A673 (cell line): ENCODE results near the gene TAS1R1. TPM values are rescaled to one million over a fixed set of nuclear protein-coding genes. Genes with fewer than 3 reads are reported as not detected.

Source experiments
- BruUV-seq: library from RNA; stranded (reverse); fragments of 400-500 nt; replicated peaks from 2 replicates; lab custom pipeline; 2021; lab: Mats Ljungman, UMichigan
- CTCF ChIA-PET: fragments of 300-600 bp; sonication (Branson Sonifier 250); formaldehyde crosslinking; loops from one replicate; lab custom pipeline; 2022; ENCODE audit warnings: antibody characterized with exemption; lab: Charles Lee
- POLR2A ChIA-PET: fragments of 300-600 bp; sonication (Branson Sonifier 250); formaldehyde crosslinking; loops from one replicate; lab custom pipeline; 2022; ENCODE audit warnings: antibody characterized with exemption; ENCODE audit not compliant: low non-redundant PET; lab: Charles Lee
- DNase-seq: peaks from one replicate; pipeline ENCODE4 v3.0.0-alpha.2; 2015; ENCODE audit warnings: low spot score
- H3K27ac ChIP-seq: fragments of 200-600 bp; sonication (generic); 2 replicates; pipeline ENCODE4 v1.5.1; 2016; ENCODE audit warnings: mixed run types, low read depth, mild to moderate bottlenecking, mixed read lengths, antibody characterized with exemption, low read length; ENCODE audit not compliant: poor library complexity, severe bottlenecking
- H3K27me3 ChIP-seq: fragments of 200-600 bp; sonication (generic); replicated peaks from 2 replicates; pipeline ENCODE4 v1.6.1; 2017; ENCODE audit warnings: mixed run types, low read depth, mild to moderate bottlenecking, mixed read lengths, antibody characterized with exemption, low read length; ENCODE audit not compliant: insufficient read depth, poor library complexity
- H3K36me3 ChIP-seq: fragments of 200-600 bp; sonication (generic); 2 replicates; pipeline ENCODE4 v1.6.1; 2016; ENCODE audit warnings: mixed run types, mild to moderate bottlenecking, mixed read lengths, antibody characterized with exemption, low read length; ENCODE audit not compliant: insufficient read depth, poor library complexity, severe bottlenecking
- H3K4me1 ChIP-seq: fragments of 200-600 bp; sonication (generic); 2 replicates; pipeline ENCODE4 v1.6.1; 2017; ENCODE audit warnings: mixed run types, mild to moderate bottlenecking, mixed read lengths, antibody characterized with exemption, low read length; ENCODE audit not compliant: insufficient read depth, poor library complexity, severe bottlenecking
- H3K4me3 ChIP-seq: fragments of 200-600 bp; sonication (generic); 2 replicates; pipeline ENCODE4 v1.5.1; 2016; ENCODE audit warnings: low read depth, mixed run types, mild to moderate bottlenecking, mixed read lengths, low read length; ENCODE audit not compliant: poor library complexity, severe bottlenecking
- H3K9me3 ChIP-seq: fragments of 200-600 bp; sonication (generic); 2 replicates; pipeline ENCODE4 v1.6.1; 2016; ENCODE audit warnings: mixed run types, low read depth, mild to moderate bottlenecking, mixed read lengths, antibody characterized with exemption, low read length; ENCODE audit not compliant: poor library complexity, severe bottlenecking
- EZH2 ChIP-seq: fragments of 200-600 bp; sonication (generic); IDR thresholded peaks from 2 replicates; pipeline ENCODE4 v1.6.1; 2017; ENCODE audit warnings: borderline replicate concordance, low read depth, mild to moderate bottlenecking, mixed read lengths, antibody characterized with exemption, low read length; ENCODE audit not compliant: poor library complexity, severe bottlenecking
- intact Hi-C: fragments of 100-400 bp; cut with micrococcal nuclease; formaldehyde crosslinking; loops from one replicate; pipeline ENCODE4 v1.10.0; 2022; ENCODE audit not compliant: unreplicated experiment
- total RNA-seq: library from RNA; stranded (reverse); gene quantifications from 2 replicates; pipeline ENCODE4 v1.2.3, GENCODE V29; 2021
- TF ChIP-seq, protein P1 (sequence below): fragments of 300-800, 200-600 bp; sonication (generic); conservative IDR thresholded peaks from 2 replicates; pipeline ENCODE4 v1.5.1; 2017; ENCODE audit warnings: low read depth, mild to moderate bottlenecking, antibody characterized with exemption, low read length, moderate library complexity, mixed read lengths

The TAS1R1 gene
- total RNA-seq, 1 experiment from 2014 or later: not detected

GRCh38 chr1:6511561-6512244, 43.4 kb upstream of the TAS1R1 start:
- Histone ChIP-seq H3K36me3 (no peaks in the 10 kb centered on the region), H3K27ac (no peak overlapping the region), H3K27me3 (no peaks in the 10 kb centered on the region), H3K4me1 (no peaks in the 10 kb centered on the region), H3K9me3 (no peaks in the 10 kb centered on the region), H3K4me3 (no peak overlapping the region)
- no TSS peak for BruUV-seq
- CTCF ChIA-PET: no interaction called here
- TF ChIP-seq, protein P1, sequence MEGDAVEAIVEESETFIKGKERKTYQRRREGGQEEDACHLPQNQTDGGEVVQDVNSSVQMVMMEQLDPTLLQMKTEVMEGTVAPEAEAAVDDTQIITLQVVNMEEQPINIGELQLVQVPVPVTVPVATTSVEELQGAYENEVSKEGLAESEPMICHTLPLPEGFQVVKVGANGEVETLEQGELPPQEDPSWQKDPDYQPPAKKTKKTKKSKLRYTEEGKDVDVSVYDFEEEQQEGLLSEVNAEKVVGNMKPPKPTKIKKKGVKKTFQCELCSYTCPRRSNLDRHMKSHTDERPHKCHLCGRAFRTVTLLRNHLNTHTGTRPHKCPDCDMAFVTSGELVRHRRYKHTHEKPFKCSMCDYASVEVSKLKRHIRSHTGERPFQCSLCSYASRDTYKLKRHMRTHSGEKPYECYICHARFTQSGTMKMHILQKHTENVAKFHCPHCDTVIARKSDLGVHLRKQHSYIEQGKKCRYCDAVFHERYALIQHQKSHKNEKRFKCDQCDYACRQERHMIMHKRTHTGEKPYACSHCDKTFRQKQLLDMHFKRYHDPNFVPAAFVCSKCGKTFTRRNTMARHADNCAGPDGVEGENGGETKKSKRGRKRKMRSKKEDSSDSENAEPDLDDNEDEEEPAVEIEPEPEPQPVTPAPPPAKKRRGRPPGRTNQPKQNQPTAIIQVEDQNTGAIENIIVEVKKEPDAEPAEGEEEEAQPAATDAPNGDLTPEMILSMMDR: no peak
- no peak for TF ChIP-seq EZH2
- intact Hi-C loops: no loop called here
- POLR2A ChIA-PET: no interaction called here
- no peak for DNase-seq

DNA sequence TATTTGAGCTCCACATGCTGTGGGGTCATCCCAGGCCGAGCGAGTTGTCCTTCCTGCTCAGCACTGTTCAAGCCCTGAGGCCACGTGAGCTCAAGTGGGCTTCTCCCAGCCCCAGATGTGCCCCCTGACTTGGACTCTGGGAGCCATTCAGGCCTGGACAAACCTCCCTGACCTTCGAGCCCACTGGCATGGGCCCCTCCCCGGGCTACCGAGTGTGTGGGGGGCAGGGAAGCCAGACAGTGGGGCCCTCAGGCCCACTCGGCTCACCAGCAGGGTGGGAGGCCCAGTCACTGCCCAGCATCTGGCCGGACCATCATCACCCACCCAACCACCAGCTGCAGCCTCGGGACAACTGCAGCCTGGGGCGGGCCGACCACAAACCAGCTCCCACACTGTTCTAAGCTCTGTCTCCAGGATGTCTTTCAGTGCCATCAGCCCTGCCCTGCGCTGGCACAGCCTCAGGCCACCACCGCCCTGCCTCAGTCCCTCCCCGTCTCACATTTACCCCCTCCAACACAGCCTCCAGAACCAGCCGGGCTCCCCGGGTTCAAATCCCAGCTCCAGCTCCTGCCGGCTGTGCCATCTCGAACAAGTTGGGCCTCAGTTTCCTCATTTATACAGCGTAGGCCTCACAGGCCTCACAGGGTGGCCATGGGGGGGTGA, 42.7 kb upstream of the TAS1R1 start:
- DNase-seq: no peak
- H3K27ac ChIP-seq: no peak overlapping the region
- ChIA-PET POLR2A (no interaction called here), CTCF (no interaction called here)
- H3K4me3 ChIP-seq: no peak overlapping the region
- no peaks in the 10 kb centered on the region for H3K9me3 ChIP-seq
- TF ChIP-seq EZH2: no peak
- TF ChIP-seq, protein P1: no peak
- no peaks in the 10 kb centered on the region for H3K36me3 ChIP-seq
- no TSS peak for BruUV-seq
- no peaks in the 10 kb centered on the region for H3K4me1 ChIP-seq
- no peaks in the 10 kb centered on the region for H3K27me3 ChIP-seq
- intact Hi-C loops: no loop called here

DNA sequence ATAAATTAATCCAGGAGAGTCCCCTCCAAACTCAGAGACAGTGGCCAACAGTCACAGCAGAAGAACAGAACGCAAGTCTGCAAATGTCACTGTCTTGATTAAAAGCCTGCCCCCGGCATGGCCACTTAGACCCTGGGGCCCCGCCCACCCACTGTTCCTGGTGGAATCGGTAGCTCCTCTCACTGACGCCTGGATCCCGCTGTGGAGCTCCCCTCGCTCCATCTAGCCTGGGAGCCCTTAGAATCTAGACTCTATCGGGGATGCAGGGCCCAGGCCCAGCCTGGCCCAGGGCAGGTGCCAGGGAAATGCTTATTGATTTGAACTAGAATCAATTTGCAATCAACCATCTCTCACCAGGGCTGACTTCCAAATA, 42.2 kb upstream of the TAS1R1 start:
- no peak overlapping the region for H3K4me3 ChIP-seq
- intact Hi-C loops: no loop called here
- H3K36me3 ChIP-seq: no peaks in the 10 kb centered on the region
- H3K4me1 ChIP-seq: no peaks in the 10 kb centered on the region
- DNase-seq: no peak
- TF ChIP-seq EZH2: no peak
- TF ChIP-seq, protein P1: no peak
- CTCF ChIA-PET: no interaction called here
- H3K27me3 ChIP-seq: no peaks in the 10 kb centered on the region
- POLR2A ChIA-PET: no interaction called here
- H3K27ac ChIP-seq: no peak overlapping the region
- no peaks in the 10 kb centered on the region for H3K9me3 ChIP-seq
- BruUV-seq: no TSS peak
